GF-D8 (cell line): ENCODE results near the gene NHERF1.

ENCODE experiments used
- DNase-seq: peaks from one replicate; lab custom pipeline; 2025; lab: John Stamatoyannopoulos, UW

The NHERF1 gene

DNA sequence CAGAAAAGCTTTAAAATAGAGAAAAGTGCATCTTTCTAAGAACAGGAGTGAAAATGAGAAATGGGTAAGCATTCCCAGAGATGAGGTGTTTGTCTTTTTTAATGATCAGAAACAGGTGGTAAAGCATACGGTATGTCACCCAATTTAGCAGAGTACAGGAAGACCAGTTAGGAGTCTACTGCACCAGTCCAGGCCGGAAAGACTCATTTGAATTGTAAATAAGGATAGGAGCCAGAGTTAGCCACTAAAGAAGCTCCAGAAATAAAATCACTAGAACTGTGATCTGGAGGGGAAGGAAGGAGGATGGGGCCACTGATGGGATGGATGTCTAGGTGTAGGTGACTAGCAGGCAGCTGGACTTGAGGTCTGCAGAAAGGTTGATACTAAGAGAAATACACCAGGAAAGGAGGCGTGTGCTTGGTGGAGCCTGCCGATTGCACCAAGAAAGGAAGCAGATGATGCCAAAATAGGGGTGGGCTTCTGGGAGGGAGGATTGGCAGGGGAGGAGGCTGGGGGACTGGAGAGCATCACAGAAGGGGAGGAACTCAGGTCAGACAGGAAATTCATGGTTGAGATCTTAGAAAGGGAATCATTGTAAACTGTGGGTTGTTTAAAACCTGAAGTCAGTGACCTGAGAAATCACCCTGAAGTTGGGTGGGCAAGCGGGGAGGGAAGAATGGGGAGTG is 35.8 kb downstream of the NHERF1 start:
- DNase-seq, result no peak

DNA sequence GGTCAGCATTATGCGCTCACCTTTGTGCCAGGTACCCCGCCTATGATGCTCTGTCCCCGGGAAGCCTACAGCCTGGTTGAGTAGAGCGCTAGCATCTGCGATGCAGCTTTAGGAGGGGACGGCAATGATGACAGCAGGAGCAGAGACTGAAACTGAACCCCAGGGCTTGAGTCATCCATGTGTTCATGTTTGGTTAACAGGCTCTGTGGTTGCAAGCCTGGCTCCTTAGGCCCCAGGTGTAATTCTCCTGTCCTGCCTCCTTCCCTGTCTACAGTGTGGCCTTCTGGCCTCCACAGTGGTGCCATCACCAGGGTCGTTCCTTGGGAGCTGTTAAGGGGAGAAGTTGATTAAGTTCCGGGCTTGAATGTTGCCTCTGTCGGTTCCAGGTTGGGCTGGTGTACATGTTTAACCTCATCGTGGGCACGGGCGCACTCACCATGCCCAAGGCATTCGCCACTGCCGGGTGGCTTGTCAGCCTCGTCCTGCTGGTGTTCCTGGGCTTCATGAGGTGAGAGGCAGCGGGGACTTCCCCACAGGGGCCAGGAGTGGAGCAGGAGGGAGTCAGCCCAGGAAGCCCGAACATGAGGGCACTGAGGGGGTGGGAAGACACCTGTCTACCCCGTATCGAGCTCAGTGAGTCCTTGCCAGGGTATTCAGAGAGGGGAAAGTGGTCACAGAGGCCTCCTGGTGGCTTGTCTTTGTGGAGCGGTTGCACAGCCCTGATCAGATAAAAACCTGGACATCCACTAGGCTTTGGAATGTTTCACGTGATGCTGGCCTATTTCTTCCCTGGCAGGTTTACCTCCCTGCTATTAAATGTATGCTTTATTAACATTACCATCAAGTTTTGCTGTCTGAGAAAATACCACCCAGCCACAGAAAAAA is 36.9 kb downstream of the NHERF1 start:
- no peak for DNase-seq

DNA sequence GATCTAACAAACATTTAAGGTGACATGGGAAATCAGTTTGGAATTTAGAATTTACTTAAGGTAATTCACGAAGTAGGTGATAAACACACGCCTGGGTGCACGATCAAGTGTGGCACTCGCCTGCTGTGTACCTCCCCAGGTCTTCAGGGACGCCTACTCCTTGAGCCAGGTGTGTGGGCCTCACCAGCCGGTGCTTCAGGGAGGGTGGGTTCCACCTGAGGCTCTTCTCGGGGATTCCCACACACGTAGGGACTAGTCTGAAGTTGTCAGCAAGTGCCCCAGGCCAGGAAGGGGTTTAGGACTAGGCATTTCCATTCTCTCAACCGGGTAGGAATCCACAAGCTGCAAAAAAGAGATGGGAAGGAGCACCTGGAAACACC is 37.5 kb downstream of the NHERF1 start:
- no peak for DNase-seq

DNA sequence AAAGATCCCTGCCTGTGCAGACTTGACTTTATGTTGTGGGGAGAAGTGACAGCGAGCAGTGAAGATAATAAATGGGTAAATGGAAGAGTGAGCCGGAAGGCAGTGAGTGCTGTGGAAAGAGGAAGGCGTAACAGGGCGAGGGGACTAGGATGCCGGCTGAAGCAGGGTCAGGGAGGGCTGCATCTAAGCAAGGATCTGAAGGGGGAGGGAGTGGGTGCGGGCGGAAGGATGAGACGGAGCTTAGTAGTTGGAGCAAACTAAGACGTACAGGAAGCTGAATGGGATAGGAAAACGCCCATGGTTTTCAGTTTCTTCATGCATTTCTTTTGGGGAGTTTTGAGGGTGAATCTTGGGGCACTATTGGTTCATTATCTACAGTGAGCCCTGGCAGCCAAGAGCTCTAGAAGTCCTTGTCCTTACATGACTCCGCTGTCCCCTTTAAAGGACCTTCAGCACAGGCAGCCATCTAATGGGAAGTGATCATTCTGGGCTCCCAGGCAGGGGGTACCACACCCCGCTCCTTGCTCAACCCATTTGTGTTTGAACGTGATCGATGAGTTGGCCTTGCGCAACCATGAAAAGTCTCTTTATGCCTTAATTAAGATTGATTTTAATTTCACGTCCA is 38.1 kb downstream of the NHERF1 start:
- no peak for DNase-seq

DNA sequence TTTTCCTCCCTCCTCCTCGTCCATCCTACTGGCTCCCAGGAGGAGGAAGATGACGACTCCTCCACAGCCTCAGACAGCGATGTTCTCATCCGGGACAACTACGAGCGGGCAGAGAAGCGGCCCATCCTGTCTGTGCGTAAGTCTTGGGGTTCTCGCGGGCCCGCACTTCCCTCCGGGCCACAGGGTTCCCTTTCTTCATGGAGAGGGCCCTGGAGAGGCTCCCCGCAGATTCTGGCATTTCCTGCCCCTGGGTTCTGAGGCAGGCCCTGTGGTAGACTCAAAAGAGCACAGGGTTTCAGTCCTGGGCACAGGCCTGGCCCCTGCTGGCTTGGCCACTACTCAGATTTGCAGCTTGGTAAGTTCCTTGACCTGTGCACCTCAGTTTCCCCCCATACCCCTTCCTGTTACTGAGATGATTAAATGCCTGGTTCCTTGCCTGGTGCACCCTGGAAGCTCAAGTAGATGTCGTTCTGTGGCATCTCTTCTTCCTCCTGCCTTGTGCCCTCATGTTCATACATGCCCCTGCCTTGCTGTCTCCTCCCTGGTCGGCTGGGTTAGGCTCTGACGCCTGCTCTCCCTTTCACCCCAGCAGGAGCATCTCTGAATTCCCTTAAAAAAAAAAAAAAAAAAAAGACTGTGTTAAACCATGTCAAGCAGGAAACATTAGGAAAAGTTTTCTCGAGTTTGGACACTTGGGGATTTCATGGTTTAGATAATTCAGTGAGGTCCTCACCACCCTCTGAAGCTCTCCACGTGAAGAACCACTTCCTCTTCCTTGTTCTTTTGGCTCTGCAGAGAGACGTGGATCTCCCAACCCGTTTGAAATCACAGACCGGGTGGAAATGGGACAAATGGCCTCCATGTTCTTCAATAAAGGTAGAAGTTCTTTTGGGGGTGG is 42.0 kb downstream of the NHERF1 start:
- DNase-seq, result no peak

DNA sequence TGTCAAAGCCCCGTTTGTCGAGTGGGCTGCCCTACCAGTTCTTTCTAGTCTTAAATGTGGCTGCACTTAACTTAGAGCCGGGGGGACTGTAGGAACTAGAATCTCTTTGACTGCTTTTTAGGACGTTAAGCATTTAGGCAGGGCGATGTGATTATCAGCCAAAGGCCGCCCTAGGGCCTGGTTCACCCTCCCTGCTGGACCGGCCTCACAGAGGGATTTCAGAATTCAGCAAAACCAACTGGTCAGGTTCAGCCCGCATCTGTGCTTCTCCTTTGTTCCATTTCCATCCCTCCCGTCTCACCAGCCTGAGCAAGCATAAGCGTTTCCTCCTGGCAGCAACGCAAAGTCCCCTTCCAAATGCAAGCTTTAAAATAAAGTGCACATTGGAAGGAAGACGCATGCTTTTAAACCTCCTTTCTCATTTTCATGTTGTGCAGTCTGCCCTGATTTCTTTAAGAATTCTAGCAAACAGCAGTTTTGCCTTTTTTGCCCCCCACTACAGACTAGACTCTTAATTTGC is 44.2 kb downstream of the NHERF1 start:
- DNase-seq, result no peak

DNA sequence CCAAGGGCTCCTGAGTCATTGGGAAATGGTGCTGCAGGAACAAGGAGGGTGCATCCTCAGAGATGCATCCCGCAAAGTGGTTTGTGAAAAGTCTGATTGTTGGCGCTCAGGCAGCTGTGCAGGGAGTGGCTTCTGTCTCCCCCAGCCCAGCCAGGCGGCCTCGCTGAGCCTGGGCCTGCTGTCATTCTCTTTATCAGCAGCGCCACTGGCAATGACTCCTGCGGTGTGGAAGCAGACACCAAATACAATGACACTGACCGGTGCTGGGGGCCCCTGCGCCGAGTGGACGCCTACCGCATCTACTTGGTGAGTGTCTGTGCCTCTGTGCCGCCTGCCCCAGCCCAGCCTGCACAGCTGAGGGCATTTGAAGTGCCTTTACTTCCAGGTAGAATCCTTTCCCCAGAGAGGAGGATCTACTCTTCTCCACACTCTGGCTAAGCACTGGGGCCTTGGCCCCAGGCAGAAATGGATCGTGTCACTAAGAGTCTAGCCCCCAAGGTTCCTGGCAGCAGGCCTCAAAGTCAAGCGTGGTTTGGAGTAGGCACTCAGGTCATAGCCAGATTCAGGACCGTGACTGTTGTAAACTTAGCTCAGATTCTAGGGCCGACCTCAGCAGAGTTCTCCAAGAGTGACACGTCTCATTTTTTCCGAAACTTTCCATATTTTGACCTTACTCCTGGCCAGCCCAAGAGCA is 47.0 kb downstream of the NHERF1 start:
- no peak for DNase-seq

DNA sequence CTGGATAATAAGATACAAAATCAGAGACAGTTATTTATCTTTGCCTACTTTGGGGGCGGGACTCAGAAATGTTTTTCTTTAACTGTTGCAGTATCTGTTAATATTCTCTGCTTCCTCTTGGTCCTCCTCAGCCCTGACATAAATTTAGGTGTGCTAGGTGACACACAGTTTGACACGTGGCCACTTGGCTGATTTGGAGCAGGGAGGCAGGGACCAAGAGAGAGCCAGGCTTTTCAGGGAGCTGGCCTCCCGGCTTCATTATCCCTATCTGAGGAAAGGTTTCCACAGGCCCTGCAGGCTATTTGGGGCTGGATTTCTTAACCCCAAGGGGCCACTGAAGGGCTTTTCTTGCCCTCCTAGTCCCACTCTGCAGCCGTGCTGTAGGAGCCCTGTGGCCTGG is 47.8 kb downstream of the NHERF1 start:
- DNase-seq, result no peak

DNA sequence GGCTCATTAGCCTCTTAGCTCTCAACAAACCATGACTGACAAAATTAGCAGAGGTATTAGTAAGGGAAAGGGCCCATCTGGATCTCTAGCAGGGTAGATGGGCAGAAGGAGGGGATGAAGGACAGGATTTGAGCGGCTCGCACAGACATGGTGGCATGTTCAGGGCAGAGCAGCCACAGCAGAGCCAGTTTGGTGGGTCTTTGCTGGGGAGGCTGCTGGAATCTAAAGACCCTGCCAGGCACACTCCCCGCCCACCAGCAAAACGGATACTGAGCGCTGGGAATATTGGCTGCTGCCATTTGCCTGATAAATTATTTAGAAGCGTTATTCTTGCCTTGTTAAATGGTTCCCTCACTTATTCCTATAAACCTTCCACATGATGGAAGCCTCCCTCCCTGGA is 48.4 kb downstream of the NHERF1 start:
- no peak for DNase-seq

DNA sequence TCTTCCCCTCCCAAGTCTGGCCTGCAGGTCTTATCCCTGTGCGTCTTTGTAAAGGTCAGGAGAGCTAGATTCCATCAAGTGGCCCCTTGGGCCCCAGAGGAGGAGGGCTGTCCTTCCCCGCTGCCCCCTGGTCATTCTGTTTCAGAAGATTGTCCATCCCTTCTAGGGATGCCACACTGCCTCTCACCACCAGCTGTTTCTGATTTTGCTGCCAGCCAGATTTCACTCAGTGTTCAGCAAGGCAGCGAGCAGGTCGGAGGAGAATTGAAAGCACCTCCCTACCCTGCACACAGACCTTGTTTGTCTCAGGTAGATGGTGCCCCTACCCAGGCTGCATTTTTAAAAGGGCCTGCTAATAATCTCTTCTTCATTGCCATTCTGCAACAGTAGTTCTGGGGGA is 49.4 kb downstream of the NHERF1 start:
- no peak for DNase-seq

DNA sequence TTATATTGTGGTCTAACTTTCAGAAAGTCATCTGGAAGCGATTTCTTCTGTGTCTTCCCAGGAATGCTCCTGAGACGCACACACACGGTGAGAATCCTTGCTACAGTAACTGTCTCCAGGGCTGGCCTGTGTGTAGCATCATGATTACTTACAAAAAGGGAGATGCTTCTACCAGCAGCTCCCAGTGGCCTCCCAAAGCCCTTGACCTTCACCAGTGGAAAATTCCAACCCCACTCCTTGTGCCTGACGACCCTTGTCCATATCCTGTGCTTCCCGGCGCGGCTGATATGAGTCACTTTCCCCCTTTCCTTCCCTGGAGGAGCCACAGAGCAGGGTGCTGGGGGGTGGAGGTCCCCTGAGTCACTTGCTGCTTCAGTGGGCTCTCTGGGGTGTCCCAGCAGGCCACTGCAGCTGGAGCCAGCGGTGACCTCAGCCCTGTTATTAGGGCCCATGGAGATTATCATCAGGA is 49.8 kb downstream of the NHERF1 start:
- no peak for DNase-seq

DNA sequence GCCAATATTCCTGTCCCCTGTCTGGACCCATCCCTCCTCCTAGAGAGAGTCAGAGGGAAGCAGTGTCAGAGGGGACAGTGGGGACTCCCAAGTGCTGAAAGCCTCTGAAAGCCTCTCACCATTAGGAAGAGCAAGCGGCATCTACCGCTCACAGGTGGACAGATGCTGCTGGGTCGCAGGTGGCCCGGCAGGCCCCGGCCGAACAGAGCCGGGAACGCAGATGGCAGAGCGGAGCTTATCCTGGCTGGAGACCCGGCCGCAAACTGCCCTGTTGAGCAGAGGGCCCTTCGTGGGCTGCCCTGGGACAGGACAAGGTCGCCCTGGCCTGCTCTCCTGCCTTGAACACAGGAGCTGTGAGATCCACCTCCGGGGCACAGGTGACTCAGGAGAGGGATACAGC is 50.7 kb downstream of the NHERF1 start:
- no peak for DNase-seq

DNA sequence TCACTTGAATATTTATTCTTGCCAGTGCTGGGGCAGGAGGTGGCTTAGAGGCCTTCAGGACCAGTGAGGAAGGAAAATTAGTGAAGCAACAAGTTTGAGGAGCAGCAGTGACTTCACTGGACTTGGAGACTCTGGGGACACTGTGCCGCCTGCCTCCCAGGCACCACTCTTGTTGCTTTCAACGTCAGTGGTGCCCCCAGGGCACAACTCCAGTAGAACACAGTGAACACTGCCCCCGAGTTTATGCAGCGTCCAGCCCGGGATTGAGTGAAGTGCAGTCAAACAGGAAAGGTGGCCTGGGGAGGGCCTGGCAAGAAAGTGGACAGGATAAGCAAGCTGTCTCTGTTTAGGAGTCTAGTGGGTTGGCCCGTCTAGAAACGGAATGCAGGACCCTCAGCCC is 52.1 kb downstream of the NHERF1 start:
- no peak for DNase-seq

DNA sequence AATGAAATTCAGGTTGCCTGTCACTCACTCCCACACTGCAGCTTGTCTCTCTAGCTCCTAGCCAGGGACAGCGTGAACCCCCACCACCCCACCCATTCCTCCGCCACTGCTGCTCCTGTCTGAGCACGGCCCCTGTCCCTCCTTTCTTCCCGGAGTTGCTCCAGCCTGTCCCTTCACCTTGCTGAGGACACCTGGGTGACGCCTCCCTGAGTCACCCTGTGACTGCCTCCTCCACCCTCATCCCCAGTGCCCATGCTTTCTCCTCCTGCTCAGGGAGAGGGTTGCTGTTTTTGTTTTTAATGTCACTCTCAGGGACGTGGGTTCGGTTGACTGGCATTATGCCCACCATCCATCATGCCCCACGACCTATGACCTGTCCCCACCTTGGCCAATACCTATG is 53.5 kb downstream of the NHERF1 start:
- no peak for DNase-seq

DNA sequence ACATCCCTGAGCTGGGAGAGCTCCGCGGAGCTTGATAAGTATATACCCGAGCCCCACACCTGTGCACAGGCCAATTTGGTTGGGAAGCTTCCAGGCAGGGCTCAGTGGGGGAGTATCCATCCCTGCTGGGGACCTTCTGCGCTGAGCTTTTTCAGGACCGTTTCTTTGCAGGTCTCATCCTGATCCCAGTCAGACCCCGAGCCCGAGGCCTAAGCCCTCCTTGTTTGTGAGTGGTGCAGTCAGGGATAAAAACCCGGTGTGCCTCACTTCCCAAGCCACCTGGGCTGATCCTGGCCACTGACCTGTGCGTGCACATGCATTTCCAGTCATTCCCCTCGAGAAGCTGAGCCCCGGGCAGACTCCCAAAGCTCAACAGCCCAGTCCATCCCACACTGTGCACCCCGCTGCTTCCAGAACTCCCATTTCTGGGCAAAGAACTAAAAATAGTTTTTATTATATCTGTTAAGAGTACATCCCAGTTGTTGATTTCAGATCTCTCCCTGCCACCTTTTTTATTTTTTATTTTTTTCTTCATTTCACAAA is 55.0 kb downstream of the NHERF1 start:
- DNase-seq, result no peak

DNA sequence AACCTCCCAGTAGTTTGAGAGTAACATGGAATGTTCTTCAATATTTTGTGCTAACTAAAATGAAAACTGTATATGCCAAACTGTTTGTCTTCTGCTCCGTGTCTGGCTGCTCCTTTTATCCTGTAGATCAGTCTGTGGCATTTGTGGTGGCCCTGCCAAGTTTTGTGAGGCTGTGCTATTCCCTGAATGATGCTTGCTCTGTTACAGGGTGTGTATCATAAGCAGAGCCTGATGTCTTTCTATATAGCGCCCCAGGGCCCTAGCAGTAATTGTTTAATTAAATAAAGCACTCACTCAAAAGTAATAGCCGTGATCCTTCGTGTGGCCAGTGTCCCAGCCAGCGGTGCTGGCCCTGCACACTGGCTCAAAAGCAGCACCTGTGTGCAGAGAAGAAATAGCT is 55.5 kb downstream of the NHERF1 start:
- no peak for DNase-seq

DNA sequence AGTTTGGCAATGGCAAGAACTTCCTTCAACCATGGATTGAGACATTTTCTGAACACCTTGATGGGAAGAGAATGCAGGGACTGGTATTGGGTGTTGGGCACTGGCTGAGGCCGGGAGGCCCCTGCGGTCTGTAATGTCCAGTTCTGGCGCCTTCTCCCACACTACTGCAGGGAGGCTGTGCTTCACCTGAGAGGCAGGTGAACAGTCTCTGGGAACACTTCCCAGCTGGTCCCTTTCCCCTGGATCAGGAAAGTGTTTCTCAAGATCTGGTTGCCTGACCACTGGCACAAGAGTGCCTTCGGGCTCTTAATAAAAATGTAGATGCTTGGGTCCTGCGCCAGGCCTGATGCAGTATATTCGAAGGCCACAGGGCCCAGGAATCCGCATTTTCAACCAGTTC is 56.3 kb downstream of the NHERF1 start:
- no peak for DNase-seq

DNA sequence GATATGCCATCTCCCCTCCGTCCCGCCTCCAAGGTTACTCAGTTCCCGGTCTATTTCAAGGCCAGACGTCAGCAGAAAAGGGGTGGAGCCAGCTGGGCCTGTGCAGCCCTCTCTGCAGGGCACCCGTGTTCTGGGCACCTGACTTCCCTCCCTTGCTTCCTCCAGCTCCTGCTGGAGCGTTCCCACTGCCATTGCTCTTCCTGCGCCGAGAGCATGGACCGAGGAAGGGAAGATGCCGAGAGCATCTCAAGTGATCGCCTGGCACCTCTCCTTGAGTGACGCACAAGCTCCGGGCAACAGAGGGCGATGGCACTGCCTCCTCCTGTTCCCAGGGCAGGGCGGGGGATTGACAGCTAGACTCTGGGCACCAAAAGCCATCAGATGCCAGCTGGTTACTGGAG is 57.2 kb downstream of the NHERF1 start:
- DNase-seq, result no peak

DNA sequence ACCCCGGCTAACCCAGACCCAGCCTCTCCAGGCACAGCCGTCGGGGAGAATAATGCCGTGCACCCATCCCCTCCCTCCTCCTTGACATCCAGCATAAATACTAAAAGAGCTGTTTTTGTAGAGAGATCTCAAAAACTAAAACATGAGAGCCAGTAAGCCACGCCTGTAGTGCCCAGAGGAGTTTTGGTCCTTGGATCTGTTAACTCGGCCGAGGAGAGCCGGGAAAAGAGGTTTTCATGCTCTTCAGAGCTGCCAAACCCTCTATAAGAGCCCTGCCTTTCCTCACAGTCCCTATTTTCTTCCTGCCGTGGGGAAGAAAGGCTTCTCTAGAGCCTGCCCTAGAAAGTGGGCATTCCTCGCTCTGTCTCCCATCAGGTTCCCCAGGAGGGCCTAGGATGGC is 57.9 kb downstream of the NHERF1 start:
- DNase-seq, result no peak

DNA sequence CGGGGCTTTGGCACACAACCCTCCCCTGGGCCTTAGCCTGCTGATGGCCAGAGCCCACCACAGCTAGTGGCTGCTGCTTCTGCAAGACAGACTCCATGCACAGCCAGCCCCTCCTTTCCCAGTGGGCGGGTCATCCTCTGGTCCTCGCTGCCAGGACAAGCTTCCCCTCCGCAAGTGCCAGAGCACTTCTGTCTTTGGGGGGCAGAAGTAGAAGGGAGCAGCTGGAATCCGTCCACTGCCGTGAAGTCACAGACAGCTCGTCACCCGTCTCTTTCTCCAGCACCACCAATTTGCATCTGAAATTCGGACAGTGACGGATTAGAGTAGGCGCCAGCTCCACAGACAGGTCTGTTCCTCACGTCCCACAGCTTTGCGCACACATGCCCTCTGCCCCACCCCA is 59.0 kb downstream of the NHERF1 start:
- no peak for DNase-seq

DNA sequence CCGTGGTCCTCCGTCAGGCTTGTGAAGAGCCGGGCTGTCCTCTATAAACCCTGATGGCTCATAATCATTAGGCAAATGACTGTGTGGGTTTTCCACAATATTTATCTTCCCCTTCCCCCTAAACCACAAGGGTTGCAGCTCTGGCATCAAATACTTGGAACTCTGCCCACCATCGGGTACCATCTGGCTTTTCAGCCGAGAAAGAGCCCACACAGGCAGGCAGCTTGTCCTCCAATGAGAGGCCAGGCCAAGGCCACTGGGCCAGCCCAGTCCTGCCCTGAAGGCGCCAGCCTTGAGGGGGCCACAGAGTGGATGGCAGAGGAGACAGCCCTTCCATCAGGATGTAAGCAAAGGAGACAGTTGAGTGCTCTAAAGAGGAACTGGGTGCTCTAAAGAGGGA is 59.5 kb downstream of the NHERF1 start:
- DNase-seq, result no peak
